ENCODE measurements around the gene TAF7L. TPM values are rescaled to one million over a fixed set of nuclear protein-coding genes. Genes with fewer than 3 reads are reported as not detected.
"Not testable (repeated sequence)": the region's sequence is repeated elsewhere in the genome, so short reads cannot be mapped to it uniquely, and the experiment has no call there.

TAF7L gene, protein sequence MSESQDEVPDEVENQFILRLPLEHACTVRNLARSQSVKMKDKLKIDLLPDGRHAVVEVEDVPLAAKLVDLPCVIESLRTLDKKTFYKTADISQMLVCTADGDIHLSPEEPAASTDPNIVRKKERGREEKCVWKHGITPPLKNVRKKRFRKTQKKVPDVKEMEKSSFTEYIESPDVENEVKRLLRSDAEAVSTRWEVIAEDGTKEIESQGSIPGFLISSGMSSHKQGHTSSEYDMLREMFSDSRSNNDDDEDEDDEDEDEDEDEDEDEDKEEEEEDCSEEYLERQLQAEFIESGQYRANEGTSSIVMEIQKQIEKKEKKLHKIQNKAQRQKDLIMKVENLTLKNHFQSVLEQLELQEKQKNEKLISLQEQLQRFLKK
- total RNA-seq (ENCODE audit: low replicate concordance): 0.21 TPM in 1 of 2 replicates, not detected in the other
- long read RNA-seq: 0 reads

DNA sequence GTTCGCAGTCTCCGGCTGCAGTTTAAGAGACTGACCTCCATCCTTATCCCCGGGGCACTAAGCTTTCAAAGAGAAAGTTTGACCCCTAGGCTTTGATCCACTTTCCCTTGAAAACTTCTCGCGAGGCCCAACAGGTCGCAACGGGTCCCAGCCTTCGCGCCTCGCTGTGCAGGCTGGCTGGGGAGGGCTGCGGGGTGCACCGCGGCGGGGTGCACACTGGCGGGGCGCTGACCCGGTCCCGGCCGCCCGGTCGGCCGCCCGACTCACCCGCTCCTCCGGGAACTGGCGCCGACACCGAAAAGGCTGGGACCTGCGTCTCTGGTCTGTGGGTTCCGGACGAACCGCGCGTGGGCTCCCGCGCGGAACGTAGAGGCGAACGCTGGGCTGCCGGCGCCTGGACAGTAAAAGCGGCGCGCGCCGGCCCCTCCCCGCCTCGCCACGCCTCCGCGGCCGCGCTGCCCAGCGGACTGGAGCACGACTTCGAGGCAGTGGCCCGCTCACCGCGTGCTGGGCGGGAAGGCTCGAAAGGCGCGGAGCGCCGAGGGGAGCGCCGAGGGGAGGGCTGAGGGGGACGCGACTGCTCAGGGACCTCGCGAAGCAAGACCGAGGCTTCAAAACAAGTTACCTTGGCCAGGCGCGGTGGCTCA is at the start of gene TAF7L:
Gene TAF7L (minus strand): TSS at position 378 of the 647 bp plus-strand sequence. CDS start 3,791 bp downstream, outside the sequence.
- Mint-ChIP-seq H3K36me3 (no peaks in the 10 kb centered on the region), H3K27ac (no peak within 1 kb of the TSS), H3K9me3 (no peaks in the 10 kb centered on the region), H3K4me3 (no peak within 1 kb of the TSS), H3K4me1 (ENCODE audit: unreplicated experiment) (no peaks in the 10 kb centered on the region), H3K27me3 (no peaks in the 10 kb centered on the region)
- TF ChIP-seq, protein P1, sequence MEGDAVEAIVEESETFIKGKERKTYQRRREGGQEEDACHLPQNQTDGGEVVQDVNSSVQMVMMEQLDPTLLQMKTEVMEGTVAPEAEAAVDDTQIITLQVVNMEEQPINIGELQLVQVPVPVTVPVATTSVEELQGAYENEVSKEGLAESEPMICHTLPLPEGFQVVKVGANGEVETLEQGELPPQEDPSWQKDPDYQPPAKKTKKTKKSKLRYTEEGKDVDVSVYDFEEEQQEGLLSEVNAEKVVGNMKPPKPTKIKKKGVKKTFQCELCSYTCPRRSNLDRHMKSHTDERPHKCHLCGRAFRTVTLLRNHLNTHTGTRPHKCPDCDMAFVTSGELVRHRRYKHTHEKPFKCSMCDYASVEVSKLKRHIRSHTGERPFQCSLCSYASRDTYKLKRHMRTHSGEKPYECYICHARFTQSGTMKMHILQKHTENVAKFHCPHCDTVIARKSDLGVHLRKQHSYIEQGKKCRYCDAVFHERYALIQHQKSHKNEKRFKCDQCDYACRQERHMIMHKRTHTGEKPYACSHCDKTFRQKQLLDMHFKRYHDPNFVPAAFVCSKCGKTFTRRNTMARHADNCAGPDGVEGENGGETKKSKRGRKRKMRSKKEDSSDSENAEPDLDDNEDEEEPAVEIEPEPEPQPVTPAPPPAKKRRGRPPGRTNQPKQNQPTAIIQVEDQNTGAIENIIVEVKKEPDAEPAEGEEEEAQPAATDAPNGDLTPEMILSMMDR (conservative IDR thresholded peaks at IDR 0.05): no peak
- no peak for DNase-seq (ENCODE audit: extremely low spot score, unreplicated experiment)

DNA sequence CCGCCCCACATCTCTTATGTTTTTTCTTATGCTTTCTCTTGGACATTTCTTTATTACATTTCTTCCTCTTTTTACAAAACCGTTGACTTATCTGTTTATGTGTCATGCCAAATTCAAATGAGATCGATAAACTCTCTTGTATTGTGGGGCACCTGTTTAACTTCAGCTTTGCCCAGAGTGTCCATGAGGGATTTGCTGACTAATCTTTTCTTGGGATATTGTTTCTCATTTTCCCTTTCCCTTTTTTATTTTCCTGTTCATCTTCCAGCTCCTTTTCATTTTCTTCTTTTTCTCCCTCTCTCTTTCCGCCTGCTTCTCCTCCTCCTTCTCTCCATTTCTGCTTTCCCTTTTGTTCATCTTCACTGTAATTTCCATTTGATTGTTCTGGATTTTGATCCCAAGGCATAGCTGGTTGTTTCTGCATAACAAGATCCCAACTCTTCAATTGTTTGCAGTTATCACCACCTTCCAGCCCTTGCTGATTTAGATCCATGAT is 46.7 kb upstream of the TAF7L start:
- Mint-ChIP-seq H3K4me1 (ENCODE audit: unreplicated experiment) (no peaks in the 10 kb centered on the region), H3K9me3 (no peaks in the 10 kb centered on the region), H3K27me3 (no peaks in the 10 kb centered on the region), H3K4me3 (no peak overlapping the region), H3K27ac (no peak overlapping the region), H3K36me3 (no peaks in the 10 kb centered on the region)
- DNase-seq (ENCODE audit: extremely low spot score, unreplicated experiment): no peak
- TF ChIP-seq, protein P1 (conservative IDR thresholded peaks at IDR 0.05): no peak

DNA sequence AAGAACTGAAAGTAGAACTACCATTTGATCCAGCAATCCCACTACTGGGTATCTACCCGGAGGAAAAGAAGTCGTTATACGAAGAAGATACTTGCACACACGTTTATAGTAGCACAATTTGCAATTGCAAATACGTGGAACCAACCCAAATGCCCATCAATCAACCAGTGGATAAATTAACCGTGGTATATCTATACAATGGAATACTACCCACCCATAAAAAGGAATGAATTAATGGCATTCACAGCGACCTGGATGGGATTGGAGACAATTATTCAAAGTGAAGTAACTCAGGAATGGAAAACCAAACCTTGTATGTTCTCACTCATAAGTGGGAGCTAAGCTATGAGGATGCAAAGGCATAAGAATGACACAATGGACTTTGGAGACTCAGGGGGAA is 43.2 kb upstream of the TAF7L start:
- not testable (repeated sequence) for H3K36me3 Mint-ChIP-seq; H3K4me1 Mint-ChIP-seq (ENCODE audit: unreplicated experiment); DNase-seq (ENCODE audit: extremely low spot score, unreplicated experiment); H3K27me3 Mint-ChIP-seq; H3K4me3 Mint-ChIP-seq; H3K27ac Mint-ChIP-seq; H3K9me3 Mint-ChIP-seq

DNA sequence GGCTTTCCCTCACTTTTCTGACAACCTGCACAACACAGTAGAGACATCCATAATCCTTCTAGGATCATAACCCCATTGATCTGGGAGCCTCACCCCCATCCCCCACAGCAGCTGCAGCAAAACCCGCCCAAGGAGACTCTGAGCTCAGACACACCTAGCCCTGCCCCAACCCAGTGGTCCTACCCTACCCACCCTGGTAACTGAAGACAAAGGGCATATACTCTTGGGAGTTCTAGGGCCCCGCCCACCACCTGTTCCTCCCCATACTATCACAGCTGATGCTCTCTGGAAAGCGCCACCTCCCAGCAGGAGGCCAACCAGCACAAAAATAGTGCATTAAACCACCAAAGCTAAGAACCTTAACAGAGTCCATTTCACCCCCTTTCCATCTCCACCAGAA is 35.5 kb upstream of the TAF7L start:
- not testable (repeated sequence) for H3K9me3 Mint-ChIP-seq; H3K4me3 Mint-ChIP-seq; H3K36me3 Mint-ChIP-seq; H3K27me3 Mint-ChIP-seq; H3K4me1 Mint-ChIP-seq (ENCODE audit: unreplicated experiment); DNase-seq (ENCODE audit: extremely low spot score, unreplicated experiment); H3K27ac Mint-ChIP-seq

DNA sequence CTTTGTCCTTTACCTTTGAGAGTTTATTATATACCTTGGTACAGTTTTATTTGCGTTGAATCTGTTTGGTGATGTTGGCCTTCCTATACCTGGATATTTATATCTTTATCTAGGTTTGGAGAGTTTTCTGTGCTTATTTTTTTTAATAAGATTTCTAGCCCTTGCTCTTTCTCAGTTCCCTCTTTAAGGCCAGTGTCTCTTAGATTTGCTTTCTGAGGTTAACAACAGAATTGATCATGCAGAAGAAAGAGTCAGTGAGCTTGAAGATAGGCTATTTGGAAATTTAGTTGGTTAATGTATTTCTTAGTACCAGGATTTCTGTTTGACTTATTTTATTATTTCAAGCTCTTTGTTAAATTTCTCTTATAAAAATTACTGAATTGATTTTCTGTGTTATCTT is 12.7 kb upstream of the TAF7L start:
- no peak overlapping the region for H3K27ac Mint-ChIP-seq
- no peak for DNase-seq (ENCODE audit: extremely low spot score, unreplicated experiment)
- no peaks in the 10 kb centered on the region for H3K27me3 Mint-ChIP-seq
- no peak overlapping the region for H3K4me3 Mint-ChIP-seq
- H3K4me1 Mint-ChIP-seq (ENCODE audit: unreplicated experiment): no peaks in the 10 kb centered on the region
- no peaks in the 10 kb centered on the region for H3K9me3 Mint-ChIP-seq
- H3K36me3 Mint-ChIP-seq: no peaks in the 10 kb centered on the region
- TF ChIP-seq, protein P1 (conservative IDR thresholded peaks at IDR 0.05): no peak

DNA sequence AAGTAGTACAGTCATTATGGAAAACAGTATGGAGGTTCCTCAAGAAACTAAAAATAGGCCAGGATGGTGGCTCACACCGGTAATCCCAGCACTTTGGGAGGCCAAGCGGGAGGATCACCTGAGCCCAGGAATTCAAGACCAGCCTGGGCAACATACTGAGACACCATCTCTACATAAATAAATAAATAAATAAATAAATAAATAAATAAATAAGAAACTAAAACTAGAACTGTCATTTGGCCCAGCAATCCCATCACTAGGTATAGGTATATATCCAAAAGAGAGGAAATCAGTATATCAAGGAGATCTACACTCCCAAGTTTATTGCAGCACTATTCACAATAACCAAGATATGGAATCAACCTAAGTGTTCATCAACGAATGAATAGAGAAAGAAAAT is 4.5 kb upstream of the TAF7L start:
- H3K27me3 Mint-ChIP-seq; H3K27ac Mint-ChIP-seq; H3K36me3 Mint-ChIP-seq; H3K9me3 Mint-ChIP-seq; H3K4me3 Mint-ChIP-seq; H3K4me1 Mint-ChIP-seq (ENCODE audit: unreplicated experiment); DNase-seq (ENCODE audit: extremely low spot score, unreplicated experiment): not testable (repeated sequence)

DNA sequence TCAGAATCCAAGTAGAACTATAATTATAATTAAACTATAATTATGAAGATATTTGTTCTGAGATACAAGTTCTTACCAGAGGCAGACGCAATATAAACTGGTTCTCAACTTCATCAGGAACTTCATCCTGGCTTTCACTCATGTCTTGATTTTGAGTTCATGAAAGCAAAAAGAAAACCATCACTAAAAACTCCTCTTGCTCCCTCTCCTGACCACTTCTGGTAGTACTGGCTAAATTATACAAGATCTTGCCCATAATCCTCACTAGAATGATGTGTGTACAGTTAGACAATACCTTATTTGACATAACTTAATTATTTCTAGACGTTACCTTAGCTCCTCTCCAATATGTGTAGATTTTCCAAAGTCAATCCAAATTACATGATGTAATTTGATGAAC is 3.7 kb downstream of the TAF7L start:
- Mint-ChIP-seq H3K36me3 (no peaks in the 10 kb centered on the region), H3K4me3 (no peak overlapping the region), H3K9me3 (no peaks in the 10 kb centered on the region), H3K27ac (no peak overlapping the region), H3K4me1 (ENCODE audit: unreplicated experiment) (no peaks in the 10 kb centered on the region), H3K27me3 (no peaks in the 10 kb centered on the region)
- TF ChIP-seq, protein P1 (conservative IDR thresholded peaks at IDR 0.05): peak; percentile 74
- no peak for DNase-seq (ENCODE audit: extremely low spot score, unreplicated experiment)

All from type B pancreatic cell (in vitro differentiated cells).